HG03469 (cell line): ENCODE results near the gene FAM89B.

Experiments
- ATAC-seq: cut with Tn5 transposase; IDR thresholded peaks from one replicate; pipeline ENCODE4 v1.9.1; 2021; ENCODE audit warnings: mild to moderate bottlenecking, moderate library complexity, moderate number of reproducible peaks; ENCODE audit not compliant: unreplicated experiment

Gene FAM89B

GRCh38 chr11:65586676-65587075 is 14.3 kb downstream of the FAM89B start:
- no peak for ATAC-seq

DNA sequence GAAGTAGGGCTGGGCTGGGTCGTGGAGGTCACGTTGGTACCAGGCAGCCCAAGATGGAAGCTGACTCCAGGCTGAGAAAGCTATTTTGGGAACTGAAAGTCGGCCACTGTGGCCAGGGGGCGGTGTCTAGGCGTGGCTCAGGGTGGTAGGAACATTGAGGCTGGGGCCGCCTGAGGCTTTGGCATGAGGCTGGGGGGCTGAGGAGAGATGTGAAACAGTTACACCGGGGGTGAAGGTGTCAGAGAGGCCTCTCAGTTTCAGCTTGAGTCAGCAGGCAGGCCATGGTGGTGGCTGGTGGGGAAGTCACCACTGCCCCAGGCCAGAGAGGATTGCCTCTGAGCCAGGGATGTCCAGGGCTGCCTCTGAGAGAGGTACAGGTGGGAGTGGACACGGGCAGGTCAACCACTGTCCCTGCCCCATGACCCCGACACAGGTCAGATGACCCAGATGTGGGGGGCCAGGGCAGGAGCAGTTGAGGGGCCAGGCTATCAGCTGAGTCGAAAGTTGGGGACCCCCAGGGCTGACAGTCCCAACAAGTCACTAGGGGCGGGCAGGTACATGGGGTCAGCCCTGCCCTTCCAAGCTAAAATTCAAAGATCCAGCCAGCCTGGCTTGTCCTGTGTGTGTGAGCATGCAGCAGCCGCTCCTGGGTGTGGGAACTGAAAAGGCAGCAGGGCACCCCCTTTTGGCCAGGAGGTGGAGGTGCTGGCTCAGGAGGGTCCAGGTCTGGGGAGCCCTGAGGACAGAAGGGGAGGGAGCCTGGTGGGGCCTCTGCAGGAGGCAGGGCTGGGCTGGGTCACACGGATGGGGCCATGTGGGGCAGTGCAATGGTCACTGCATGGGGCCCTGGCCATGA is 16.1 kb downstream of the FAM89B start:
- ATAC-seq, result peak; percentile 44

GRCh38 chr11:65589444-65590239 is 17.3 kb downstream of the FAM89B start:
- ATAC-seq, result no peak

DNA sequence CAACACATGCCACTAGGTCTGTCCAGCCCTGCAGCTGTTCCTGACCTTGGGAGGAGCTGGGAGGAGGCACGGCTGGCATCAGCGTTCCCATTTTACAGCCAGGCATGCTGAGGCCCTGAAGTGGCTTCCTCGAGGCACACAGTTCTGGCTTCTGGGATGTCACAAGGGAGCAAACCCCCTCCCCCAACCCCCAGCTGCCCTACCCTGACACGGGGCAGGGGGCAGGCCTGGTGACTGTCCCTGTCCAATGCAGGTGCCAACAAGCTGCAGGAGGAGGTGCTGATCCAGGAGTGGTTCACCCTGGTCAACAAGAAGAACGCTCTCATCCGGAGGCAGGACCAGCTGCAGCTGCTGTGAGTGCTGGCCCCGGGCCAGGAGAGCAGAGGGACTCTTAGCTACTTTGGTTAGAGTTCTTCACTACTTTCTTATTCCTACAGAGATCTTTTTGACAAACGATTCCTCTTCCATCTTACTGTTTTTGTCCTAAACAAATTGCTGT is 18.0 kb downstream of the FAM89B start:
- no peak for ATAC-seq

GRCh38 chr11:65591939-65592857 is 19.9 kb downstream of the FAM89B start:
- ATAC-seq, result no peak

- no peak for ATAC-seq
These were observed 20.6 kb downstream of the FAM89B start for GRCh38 chr11:65592858-65593517.

DNA sequence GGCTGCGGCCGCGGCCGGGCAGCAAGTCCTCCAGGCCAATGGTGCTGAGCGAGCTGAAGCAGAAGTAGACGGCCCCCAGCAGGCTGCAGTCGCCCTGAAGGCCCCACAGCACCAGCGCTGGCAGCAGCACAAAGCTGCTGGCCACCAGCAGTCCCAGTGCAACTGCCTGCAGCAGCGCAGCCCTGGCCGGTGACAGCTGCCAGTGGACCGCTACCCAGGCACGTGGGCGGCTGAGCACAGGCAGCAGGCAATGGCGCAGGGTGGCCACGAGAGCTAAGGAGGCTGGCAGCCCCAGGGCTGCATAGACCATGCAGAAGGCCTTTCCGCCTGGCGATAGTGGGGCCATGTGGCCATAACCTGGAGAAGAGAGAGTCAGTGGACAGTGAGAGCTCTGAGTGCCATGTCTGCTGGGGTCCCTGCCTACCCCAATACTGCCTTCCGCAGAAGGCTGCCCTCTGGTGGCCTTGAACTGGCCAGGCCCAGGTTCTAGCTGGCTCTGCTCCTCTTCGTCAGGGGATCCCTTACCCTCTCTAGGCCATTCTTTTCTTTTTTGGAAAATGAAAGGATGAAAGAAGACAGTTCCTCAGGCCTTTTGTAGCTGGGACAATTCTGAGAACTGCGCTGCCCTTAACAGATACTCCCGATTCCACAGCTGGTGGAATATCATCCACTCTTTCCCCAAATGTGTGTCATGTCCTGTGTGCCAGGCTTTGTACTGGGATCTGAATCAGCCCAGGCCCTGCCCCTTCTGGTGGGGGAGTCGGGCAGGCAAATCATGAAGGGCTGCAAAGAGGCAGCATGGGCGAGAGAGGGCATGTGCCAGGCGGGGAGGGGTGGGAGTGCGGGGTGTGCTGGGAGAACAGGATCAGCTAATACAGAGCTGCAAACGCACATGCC is 21.4 kb downstream of the FAM89B start:
- no peak for ATAC-seq

GRCh38 chr11:65595131-65595530 is 22.8 kb downstream of the FAM89B start:
- no peak for ATAC-seq

- ATAC-seq, result no peak
These were observed 23.4 kb downstream of the FAM89B start, which contains the start of gene KCNK7 for GRCh38 chr11:65595543-65596281. KCNK7 (minus strand) TSS chr11:65595800; CDS start chr11:65595772, 28 bp downstream.

- ATAC-seq, result no peak
These were observed 24.2 kb downstream of the FAM89B start for GRCh38 chr11:65596520-65596919.

GRCh38 chr11:65598258-65598699 is 25.9 kb downstream of the FAM89B start:
- ATAC-seq, result no peak

DNA sequence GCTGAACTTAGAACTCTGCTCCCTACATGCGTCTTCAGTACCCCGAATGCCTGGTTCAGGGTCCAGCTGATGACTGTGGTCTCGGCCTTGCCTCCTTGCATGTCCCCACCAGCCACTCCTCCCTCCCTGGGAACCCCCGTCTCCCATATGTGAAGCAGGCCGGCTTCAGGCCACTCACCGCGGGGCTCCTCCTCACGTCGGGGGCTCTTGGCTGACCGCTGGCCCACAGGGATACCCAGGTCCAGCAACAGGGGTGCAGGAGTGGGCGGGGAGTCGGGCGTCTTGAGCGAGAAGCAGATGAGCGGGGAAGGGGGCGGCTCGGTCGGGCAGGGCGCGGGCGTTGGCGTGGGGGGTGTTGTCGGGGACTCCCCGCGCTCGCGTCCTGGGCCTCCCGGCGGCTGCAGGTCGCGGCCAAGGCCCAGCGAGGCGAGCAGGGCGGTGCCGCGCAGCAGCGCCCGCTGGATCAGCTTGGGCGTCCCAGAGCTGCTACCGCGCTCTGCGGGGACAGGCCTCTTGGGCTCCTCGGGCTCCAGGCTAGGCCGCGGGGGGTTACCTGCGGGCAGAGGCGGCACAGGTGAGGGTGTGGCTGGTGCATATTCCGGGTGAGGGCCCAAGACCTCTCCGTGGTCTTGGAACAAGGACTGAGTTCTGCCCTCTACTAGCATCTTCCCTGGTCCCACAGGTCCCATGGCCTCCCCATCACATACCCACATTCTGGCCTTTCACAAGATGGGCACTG is 27.0 kb downstream of the FAM89B start:
- no peak for ATAC-seq

- no peak for ATAC-seq
These were observed 27.6 kb downstream of the FAM89B start for GRCh38 chr11:65599955-65600246.

DNA sequence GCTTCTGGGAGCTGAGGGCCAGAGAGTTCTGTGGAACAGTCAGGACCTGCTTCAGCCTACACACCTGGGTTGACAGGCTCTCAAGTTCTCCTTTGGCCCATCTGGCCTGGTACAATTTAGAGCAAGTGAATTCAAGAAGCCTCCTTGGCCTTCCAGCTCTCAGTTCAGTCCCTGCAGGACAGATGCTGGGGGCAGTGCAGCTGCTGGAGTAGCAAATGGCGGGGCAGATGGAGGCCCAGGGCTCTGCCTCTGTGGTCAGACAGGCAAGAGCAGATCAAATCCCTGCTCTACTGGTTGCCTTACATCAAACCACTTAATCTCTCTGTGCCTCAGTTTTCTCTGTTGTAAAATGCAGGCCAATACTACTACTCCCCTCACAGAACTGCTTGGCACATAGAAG is 31.9 kb downstream of the FAM89B start:
- no peak for ATAC-seq

DNA sequence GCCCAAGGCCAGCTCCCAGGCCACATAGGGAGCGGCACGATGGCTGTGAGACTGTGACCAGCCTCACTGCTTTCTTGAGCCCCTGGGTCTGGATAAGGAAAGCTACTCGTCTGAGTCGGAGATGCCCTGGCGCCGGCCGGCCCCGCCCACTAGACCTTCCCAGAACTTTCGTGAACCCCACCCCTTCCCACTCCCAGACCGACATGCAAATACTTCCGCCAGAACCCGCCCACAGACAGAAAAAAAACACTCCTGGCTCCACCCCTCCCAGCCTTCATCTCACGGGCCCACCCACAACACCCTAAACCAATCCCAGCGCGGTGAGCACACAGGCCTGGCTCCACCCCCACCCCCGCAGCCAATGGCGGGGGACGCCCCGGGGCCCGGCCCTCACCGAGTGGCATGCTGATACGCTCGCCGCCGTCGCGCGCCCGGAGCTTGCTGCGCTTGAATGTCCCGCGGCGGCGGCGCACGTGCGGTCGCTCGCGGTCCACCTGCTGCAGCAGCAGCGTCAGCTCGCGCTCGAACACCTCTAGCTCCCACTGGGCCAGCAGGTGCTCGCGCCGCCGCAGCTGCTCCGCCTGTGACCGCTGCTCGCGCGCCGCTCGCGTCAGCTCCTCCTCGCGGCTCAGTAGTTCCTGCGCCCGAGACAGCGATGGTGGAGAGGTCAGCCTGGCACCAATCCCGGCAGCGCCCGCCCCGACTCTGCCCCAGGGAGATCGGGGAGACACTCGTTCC is 34.7 kb downstream of the FAM89B start:
- no peak for ATAC-seq

DNA sequence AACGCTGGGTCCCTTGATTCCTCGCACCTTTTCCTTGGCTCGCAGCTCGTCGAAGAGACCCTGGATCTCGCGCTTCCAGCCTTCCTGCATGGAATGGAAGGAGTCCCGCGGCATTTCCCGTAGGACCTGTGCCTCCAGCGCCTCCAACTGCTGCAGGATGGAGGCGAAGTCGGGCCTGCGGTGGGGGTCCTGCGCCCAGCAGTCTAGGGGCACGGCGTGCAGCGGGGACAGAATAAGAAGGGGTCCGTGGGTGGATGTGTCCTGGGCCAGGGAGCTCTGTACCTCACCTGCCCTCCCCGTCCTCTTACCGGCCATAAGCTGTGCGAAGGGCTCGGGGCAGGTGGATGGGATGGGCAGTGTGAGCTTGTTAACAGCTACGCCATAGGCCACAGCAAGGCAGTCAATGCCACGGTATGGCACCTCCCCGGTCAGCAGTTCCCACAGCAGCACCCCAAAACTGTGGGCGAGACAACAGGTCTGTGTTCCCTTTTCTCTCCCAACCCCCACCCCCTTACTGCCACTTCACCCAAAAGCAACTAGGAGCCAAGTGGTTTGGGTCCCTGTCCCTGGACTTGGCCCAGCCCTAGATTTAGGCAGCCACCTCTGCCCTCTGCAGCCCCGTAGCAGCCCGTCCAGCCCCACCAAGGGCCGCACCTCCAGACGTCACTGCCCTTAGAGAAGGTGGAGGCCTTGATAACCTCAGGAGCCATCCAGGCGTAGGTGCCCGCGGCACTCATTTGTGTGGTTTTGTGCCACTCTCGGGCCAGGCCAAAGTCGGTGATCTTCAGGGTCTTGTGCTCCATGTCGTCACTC is 35.5 kb downstream of the FAM89B start:
- no peak for ATAC-seq
